NCI-H2227 (cell line): ENCODE measurements around the gene ERG.

Source experiments
- DNase-seq: peaks from one replicate; lab custom pipeline; 2025; ENCODE audit not compliant: unreplicated experiment; lab: John Stamatoyannopoulos, UW

The ERG gene

GRCh38 chr21:38500073-38500472 is 1.8 kb upstream of the ERG start:
- no peak for DNase-seq

GRCh38 chr21:38499296-38499695 is 1.0 kb upstream of the ERG start:
- DNase-seq = no peak

DNA sequence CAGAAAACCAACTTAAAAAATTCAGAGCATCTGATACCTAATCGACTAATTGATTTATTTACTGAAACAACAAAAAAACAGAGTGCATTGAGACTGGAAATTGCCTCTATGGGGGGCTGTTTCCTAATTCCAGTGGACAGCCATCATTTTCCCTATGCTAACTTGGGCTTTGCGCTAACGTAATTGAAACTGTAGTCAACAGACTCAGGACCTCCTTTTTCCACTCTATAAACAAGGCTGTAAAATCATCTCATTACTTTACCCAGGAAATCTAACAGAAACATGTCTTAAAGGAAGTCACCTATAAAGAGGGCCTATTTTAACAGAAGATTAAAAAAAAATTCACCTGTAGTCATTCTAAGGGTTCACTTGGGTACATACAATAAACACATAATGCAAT is 2.1 kb downstream of the ERG start:
- DNase-seq = no peak

- DNase-seq = no peak
These were observed 2.6 kb downstream of the ERG start for GRCh38 chr21:38495696-38496095.

GRCh38 chr21:38495242-38495641 is 3.0 kb downstream of the ERG start:
- DNase-seq = no peak

- DNase-seq = no peak
These were observed 3.6 kb downstream of the ERG start for GRCh38 chr21:38494703-38495102.

DNA sequence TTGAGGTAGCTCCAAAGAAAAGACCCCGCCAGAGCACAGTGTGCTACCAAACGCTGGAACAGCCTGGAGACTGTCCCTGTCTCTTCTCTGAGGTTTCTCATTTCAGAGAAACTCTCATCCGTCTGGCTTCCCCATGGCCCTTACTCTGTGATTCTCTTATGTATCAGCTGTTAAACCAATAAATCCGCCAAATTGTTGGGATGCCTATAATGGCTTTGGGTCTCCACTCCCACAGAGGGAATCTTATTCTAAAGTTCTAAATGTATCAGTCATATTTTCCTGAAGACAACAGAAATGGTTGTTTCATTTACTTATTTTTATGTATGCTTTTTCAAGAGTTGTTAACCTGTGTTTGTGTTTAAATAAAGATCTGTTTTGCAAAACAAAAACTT is 4.0 kb downstream of the ERG start:
- DNase-seq = no peak

DNA sequence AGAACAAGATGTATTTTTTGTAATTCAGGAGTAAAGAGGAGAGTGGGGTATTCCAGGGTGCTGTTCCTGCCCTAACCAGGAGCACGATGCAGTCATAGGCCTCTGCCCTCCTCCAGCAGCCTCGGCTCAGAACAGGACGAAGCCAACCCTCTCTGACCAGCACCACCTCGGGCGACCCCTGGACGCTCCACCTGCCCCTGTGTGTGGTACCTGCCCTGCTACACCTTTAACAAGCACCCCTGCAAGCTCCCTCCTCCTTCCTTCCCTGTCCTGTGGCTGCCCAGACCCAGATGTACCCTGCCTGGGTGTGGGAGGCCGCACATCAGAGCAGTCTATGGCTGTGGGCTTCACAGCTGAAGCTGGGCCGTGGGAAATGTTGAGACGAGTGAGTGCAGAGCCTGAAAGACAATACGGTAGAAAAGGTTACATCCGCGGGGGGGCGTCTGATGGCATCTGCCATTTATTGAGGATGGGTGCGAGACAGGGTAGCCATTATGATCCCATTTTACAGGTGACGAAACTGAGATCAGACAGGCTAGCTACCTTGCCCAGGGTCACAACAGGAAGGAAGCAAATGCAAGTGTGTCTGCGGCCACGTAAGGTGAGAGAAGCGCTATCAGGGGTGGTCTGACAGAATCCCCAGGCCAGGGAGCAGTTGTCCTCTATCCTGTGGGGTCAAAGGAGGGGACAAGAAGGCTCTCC is 4.6 kb downstream of the ERG start:
- DNase-seq = no peak

- DNase-seq = no peak
These were observed 6.3 kb downstream of the ERG start for GRCh38 chr21:38492007-38492406.

DNA sequence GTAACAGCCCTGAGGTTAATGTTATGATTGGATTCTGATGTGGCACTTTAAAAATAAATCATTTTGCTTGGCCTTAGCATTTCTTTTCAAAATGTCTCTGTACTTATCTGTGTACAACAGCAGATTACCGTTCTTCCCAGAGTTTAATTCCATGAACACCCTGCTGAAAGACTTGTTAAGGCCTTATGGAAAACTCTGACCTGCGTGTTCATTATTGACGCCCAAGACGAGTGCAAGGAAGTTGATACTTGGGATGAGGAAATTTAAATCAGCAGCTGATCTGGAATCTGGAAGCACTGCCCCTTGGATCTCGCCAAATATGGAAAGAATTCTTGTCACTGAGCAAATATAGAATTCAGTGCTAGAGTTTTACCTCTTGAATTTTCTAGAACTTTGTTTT is 6.7 kb downstream of the ERG start:
- DNase-seq = no peak

DNA sequence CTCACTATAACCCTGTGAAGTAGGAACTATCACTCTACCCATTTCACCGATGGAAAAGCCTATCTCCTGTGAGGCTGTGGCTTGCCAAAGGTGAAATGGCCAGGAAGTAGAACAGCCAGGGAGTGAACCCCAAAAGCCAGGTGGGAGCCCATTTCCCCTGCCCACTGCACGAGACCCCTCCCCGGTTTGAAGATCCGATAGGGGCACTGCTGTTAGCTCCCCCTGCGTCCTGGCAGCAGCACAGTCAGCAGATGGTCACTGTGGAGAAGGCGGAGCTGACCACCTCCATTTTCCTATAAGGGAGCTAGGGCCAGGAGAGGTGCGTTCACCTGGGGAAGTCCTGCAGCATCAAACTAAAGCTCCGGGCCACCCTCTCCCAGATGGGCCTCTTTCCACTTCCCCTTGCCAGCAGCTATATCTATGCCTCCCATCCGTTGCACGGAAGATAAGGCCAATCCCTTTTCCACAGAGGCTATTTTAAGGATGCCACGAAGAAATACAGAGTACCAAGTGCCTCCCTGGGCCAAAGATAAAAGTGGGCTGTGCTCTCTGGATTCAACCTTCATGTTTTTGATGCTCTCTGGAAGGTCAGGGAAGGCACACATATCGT is 7.8 kb downstream of the ERG start:
- no peak for DNase-seq

DNA sequence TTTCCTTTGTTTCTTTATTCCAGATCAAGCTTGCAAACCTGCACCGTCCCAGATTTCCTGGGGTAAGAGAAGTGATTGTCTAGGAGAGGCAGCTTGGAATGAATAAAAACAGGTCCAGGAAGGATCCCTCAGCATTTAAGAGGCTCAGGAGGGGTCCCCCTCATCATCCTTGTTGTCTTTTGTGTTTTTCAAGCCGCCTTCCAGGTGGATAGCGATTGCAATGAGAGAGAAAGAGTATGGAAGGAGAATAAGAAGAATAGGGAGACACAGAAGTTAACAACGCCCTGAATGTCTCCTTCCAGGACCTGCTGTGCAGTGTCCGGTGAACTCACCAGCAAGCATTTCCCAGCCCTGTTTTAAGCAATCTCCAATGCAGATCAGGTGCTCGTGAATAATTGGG is 8.5 kb downstream of the ERG start:
- DNase-seq = no peak

GRCh38 chr21:38489271-38489652 is 9.0 kb downstream of the ERG start:
- no peak for DNase-seq

GRCh38 chr21:38488640-38489270 is 9.5 kb downstream of the ERG start:
- no peak for DNase-seq

DNA sequence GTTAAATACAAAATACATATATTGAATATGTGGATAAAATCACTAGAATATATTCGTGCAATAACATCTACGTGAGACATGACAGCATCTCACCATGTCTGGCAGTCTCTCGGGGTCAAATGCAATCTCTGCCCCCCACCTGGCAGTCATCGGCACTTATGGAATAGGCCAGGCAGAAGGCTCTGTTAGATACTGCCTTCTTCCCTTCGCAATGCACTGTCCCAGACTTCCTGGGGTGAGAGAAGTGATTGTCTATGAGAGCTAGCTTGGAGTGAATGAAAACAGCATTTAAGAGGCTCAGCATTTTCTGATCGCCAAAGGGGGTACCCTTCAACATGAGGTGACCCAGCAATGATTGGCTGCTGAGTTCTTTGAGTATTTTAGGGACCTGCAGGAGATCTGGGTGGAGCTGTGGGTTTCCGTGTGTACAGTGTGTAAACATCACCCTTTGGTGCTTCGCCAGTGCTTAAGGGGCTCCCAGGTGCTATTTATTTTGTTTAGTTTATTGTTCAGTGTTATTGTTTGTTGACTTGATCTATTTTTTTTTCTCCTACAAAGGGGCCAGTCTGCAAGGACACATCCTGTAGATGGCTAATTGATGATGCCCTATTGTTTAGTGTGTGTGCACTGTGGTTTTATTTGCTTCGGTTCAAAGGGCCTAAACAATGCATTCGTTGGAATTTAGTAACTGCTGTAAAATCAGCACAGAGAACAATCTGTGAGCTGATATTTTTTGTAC is 10.2 kb downstream of the ERG start:
- DNase-seq = no peak

GRCh38 chr21:38486706-38487105 is 11.6 kb downstream of the ERG start:
- no peak for DNase-seq

DNA sequence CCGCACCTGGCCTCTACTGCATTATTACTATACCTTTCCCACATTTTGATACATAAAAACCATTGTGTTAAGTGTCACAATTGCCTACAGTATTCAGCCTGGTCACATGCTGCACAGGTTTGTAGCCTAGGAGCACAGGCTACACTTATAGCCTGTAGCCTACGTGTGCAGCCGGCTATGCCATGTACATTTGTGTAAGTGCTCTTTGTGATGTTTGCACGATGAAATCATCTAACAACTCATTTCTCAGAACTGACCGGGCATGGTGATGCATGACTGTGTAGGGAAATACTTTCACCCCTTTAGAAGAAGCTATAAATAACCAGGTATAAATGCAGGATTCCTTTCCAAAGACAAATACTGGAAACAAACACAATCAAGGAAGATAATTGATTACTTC is 12.1 kb downstream of the ERG start:
- no peak for DNase-seq

- no peak for DNase-seq
These were observed 18.4 kb downstream of the ERG start for GRCh38 chr21:38479641-38480525.

- DNase-seq = no peak
These were observed 19.5 kb downstream of the ERG start for GRCh38 chr21:38478782-38479181.

DNA sequence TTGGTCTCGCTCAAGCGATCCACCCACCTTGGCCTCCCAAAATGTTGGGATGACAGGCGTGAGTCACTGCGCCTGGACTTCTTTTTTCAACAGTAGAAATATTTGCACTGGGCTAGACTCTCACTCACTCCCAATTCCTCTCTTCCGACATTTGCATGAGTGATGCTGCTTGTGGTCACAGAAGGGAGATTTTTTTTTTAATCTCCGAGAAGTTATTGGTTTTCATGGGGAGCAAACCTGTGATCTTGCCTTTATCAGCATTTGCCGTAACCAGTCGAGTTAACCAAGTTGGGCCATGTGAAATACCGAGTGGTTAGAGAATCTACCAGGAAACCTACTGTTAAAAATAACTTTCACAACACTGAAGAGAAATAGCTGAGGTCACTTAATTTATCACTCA is 21.1 kb downstream of the ERG start:
- DNase-seq = no peak

DNA sequence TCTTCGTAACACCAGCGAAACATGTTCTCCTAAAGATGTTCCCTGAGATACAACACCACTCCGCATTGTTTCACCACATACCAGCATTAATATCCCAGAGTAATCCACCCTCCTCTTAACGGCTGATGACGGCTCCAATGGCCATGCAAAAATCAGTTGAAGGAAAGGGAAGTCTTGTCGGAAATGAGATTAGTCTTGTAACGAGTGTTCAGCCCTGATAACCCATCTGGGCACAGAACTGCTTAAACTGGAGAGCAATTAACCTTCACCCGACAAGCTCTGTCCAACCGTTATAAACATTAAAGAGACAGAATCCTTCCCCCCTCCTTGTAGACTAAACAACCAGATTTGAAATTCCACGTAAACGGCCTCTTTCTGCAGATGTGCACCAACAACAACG is 21.9 kb downstream of the ERG start:
- DNase-seq = no peak
